ENCODE measurements around the gene FAM50B. TPM values are rescaled to one million over a fixed set of nuclear protein-coding genes. Genes with fewer than 3 reads are reported as not detected.

FAM50B gene
- 3.1 and 10.9 TPM in 2 replicates for total RNA-seq

- peak within 1 kb of the TSS; percentile 70 for H3K4me3 ChIP-seq (ENCODE audit: low read depth, low read length)
- peak; percentile 87 for TF ChIP-seq CTCF (conservative IDR thresholded peaks at IDR 0.05; ENCODE audit: low read depth, low read length)
- no peak for DNase-seq (ENCODE audit: low read depth)
Observed at GRCh38 chr6:3848925-3849605, at the start of gene FAM50B. TSS of gene FAM50B (plus strand) at chr6:3849373. CDS start at chr6:3849812, 439 bp downstream.

DNA sequence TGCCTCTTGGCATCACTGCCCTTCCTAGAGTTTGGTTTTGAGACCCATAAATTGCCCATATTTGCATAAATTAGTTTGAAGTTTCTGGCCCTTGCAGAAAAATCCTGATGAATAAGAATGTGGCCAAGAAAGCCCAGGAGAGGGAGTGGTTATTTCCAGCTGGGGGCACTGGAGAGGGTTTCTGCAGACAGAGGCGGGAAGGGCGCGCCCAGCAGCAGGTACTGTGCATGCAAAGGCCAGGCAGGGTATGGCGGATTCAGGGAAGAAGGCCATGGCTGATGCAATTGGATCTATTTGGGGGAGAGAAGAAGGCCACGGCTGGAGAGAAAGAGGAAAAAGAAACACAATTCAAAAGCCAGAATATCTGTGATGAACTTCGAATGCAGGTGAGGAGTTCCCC is 49.5 kb upstream of the FAM50B start:
- no peak for DNase-seq (ENCODE audit: low read depth)
- no peak overlapping the region for H3K4me3 ChIP-seq (ENCODE audit: low read depth, low read length)
- TF ChIP-seq CTCF (conservative IDR thresholded peaks at IDR 0.05; ENCODE audit: low read depth, low read length), result no peak

- DNase-seq (ENCODE audit: low read depth), result no peak
- H3K4me3 ChIP-seq (ENCODE audit: low read depth, low read length), result no peak overlapping the region
- TF ChIP-seq CTCF (conservative IDR thresholded peaks at IDR 0.05; ENCODE audit: low read depth, low read length), result no peak
Observed at GRCh38 chr6:3800850-3801591, 48.2 kb upstream of the FAM50B start.

- TF ChIP-seq CTCF (conservative IDR thresholded peaks at IDR 0.05; ENCODE audit: low read depth, low read length), result no peak
- H3K4me3 ChIP-seq (ENCODE audit: low read depth, low read length), result no peak overlapping the region
- DNase-seq (ENCODE audit: low read depth), result no peak
Observed at GRCh38 chr6:3801960-3802359, 47.2 kb upstream of the FAM50B start.

- peak; percentile 97 for DNase-seq (ENCODE audit: low read depth)
- H3K4me3 ChIP-seq (ENCODE audit: low read depth, low read length), result no peak overlapping the region
- TF ChIP-seq CTCF (conservative IDR thresholded peaks at IDR 0.05; ENCODE audit: low read depth, low read length), result no peak
Observed at GRCh38 chr6:3803627-3804468, 45.3 kb upstream of the FAM50B start.

DNA sequence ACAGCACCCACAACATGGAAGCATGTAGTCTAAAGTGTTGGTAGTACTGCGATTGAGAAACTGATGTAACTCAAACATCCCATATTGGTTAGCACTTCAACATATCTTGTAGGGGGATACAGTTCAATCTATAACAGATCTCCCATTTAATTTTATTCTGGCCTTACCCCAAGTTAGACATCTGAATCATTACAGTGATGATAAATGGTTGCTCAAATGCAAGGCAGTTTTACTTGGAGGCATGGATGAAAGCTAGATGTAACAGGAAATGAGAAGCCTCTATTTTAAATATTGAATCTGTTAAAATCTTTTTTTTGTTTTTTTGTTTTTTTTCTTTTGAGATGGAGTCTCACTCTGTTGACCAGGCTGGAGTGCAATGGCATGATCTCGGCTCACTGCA is 44.2 kb upstream of the FAM50B start:
- no peak for TF ChIP-seq CTCF (conservative IDR thresholded peaks at IDR 0.05; ENCODE audit: low read depth, low read length)
- DNase-seq (ENCODE audit: low read depth), result no peak
- no peak overlapping the region for H3K4me3 ChIP-seq (ENCODE audit: low read depth, low read length)

Measured in epithelial cell of proximal tubule (primary cell).